Measurements from ENCODE around the gene PARD3B.

DNA sequence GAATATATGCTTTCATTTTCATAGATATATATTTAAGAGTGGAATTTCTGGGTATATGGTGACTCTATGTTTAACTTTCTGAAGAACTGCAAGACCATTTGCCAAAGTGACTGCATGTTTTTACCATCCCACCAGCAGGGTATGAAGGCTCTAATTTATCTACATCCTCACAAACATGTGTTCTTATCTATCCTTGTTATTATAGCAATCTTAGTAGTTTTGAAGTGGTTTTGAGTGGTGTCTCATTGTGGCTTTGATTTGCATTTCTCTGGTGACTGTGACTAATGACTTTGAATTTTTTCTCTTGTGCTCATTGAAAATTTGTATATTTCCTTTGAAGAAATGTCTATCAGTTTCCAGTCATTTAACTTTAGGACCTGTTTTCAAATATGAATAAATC, 826.9 kb downstream of the PARD3B start:
- TF ChIP-seq POLR2AphosphoS5 (IDR thresholded peaks at IDR 0.05) (no peak), POLR2A (IDR thresholded peaks at IDR 0.05) (no peak)
- TF ChIP-seq, protein P1, sequence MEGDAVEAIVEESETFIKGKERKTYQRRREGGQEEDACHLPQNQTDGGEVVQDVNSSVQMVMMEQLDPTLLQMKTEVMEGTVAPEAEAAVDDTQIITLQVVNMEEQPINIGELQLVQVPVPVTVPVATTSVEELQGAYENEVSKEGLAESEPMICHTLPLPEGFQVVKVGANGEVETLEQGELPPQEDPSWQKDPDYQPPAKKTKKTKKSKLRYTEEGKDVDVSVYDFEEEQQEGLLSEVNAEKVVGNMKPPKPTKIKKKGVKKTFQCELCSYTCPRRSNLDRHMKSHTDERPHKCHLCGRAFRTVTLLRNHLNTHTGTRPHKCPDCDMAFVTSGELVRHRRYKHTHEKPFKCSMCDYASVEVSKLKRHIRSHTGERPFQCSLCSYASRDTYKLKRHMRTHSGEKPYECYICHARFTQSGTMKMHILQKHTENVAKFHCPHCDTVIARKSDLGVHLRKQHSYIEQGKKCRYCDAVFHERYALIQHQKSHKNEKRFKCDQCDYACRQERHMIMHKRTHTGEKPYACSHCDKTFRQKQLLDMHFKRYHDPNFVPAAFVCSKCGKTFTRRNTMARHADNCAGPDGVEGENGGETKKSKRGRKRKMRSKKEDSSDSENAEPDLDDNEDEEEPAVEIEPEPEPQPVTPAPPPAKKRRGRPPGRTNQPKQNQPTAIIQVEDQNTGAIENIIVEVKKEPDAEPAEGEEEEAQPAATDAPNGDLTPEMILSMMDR (IDR thresholded peaks at IDR 0.05) = no peak

Data from stomach (tissue), 4 donors.